Measurements from ENCODE around the gene ASGR2.
"Not testable (repeated sequence)": the region's sequence is repeated elsewhere in the genome, so short reads cannot be mapped to it uniquely, and the experiment has no call there.

DNA sequence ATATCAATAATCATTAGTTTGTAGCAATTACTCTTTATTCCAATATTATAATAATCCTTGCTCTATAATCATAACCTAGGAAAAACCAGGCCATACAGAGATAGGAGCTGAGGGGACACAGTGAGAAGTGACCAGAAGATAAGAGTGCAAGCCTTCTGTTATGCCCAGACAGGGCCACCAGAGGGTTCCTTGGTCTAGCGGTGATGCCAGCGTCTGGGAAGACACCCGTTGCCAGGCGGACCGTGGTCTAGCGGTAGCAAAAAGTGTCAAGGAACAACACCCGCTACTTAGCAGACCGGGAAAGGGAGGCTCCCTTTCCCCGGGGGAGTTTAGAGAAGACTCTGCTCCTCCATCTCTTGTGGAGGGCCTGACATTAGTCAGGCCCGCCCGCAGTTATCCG, 11.8 kb upstream of the ASGR2 start:
- TF ChIP-seq, protein P1, sequence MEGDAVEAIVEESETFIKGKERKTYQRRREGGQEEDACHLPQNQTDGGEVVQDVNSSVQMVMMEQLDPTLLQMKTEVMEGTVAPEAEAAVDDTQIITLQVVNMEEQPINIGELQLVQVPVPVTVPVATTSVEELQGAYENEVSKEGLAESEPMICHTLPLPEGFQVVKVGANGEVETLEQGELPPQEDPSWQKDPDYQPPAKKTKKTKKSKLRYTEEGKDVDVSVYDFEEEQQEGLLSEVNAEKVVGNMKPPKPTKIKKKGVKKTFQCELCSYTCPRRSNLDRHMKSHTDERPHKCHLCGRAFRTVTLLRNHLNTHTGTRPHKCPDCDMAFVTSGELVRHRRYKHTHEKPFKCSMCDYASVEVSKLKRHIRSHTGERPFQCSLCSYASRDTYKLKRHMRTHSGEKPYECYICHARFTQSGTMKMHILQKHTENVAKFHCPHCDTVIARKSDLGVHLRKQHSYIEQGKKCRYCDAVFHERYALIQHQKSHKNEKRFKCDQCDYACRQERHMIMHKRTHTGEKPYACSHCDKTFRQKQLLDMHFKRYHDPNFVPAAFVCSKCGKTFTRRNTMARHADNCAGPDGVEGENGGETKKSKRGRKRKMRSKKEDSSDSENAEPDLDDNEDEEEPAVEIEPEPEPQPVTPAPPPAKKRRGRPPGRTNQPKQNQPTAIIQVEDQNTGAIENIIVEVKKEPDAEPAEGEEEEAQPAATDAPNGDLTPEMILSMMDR (IDR thresholded peaks at IDR 0.05), result not testable (repeated sequence)
- TF ChIP-seq POLR2A (IDR thresholded peaks at IDR 0.05), result not testable (repeated sequence)

Data from thyroid gland (tissue), 4 donors.